ENCODE measurements around the gene DEF6.
A peak's percentile ranks its signal among the peaks of the same experiment; 100 is the strongest.
"Not testable (repeated sequence)": the region's sequence is repeated elsewhere in the genome, so short reads cannot be mapped to it uniquely, and the experiment has no call there.

DEF6 gene

GRCh38 chr6:35310265-35310831 is 12.7 kb downstream of the DEF6 start:
- TF ChIP-seq POLR2A (IDR thresholded peaks at IDR 0.05; ENCODE audit: low read depth, low read length) = no peak
- DNase-seq (ENCODE audit: insufficient read length, low spot score) (no peak), FAIRE-seq (no peak)

DNA sequence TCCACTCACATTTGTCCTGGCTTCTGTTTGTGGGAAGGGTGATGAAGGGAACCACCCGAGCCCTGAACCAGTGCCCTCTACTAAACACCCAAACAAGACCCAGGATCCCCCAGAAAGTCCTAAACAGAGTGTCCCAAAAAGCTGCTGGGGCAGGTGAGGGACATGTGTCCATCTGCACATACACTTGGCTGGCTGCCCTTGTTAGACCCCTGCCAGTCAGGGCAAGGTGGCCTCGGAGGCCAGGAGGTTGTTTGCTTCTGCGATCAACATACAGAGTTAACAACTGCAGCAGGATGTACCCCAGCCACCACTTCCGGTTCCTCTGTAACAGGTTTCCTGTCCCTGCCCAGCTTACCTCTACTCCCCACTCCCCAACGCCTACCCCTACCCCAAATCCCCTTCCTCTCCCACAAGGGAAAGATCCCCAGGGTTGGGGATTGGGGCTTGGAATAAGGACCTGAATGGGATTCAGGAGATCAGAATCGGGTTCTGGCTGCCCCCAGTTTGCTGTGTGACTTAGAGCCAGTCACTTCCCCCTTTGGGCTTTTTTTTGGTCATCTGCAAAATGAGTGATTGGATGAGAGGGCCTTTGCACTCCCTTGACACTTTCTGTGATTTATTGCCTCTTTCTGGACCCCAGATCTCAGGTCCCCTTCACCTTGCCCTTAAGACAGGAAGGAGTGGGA is 13.9 kb downstream of the DEF6 start:
- FAIRE-seq = no peak
- DNase-seq (ENCODE audit: insufficient read length, low spot score) = no peak
- TF ChIP-seq POLR2A (IDR thresholded peaks at IDR 0.05; ENCODE audit: low read depth, low read length) = no peak

- TF ChIP-seq POLR2A (IDR thresholded peaks at IDR 0.05; ENCODE audit: low read depth, low read length) = no peak
- DNase-seq (ENCODE audit: insufficient read length, low spot score) (no peak), FAIRE-seq (no peak)
These were observed 14.6 kb downstream of the DEF6 start for GRCh38 chr6:35312076-35312800.

GRCh38 chr6:35312807-35313206 is 15.2 kb downstream of the DEF6 start:
- no peak for FAIRE-seq
- TF ChIP-seq POLR2A (IDR thresholded peaks at IDR 0.05; ENCODE audit: low read depth, low read length) = no peak
- DNase-seq (ENCODE audit: insufficient read length, low spot score) = no peak

- no peak for DNase-seq (ENCODE audit: insufficient read length, low spot score)
- FAIRE-seq = no peak
- TF ChIP-seq POLR2A (IDR thresholded peaks at IDR 0.05; ENCODE audit: low read depth, low read length) = no peak
These were observed 20.0 kb downstream of the DEF6 start for GRCh38 chr6:35317483-35318195.

DNA sequence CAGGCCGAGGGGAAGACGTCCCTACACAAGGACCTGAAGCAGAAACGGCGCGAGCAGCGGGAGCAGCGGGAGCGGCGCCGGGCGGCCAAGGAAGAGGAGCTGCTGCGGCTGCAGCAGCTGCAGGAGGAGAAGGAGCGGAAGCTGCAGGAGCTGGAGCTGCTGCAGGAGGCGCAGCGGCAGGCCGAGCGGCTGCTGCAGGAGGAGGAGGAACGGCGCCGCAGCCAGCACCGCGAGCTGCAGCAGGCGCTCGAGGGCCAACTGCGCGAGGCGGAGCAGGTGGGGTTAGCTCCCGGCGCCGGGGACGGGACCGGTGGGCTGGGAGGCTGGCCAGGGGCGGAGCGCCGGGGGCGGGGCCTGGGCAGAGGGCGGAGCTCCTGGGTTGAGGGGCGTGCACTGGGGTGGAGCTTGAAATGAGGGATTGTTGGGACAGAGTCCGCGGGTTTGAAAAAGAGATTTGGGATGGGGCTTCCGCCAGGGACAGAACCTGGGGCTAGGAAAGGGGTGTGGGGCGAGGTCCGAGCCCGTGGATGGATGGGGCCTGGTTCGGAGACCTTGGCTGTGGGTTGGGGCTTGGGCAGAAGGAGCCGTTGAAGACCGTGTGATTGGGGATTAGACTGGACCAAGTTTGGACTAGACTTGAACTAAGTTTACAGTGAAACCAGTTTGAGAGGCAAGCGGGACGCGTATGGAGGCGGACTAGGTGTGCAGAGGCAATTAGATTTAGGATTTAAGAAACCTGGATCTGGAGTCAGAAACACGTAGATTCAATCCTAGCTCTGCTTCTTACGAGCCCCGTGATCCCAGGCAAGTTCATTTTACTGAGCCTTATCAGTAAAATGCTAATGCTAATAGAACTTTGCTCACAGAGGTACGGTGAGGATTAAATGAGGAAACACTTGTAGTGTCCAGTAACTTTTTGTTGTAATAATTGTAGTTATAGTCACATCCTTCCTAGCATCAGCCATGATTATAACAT is 20.9 kb downstream of the DEF6 start:
- DNase-seq (ENCODE audit: insufficient read length, low spot score) (peak; percentile 95), FAIRE-seq (peak; percentile 55)
- TF ChIP-seq POLR2A (IDR thresholded peaks at IDR 0.05; ENCODE audit: low read depth, low read length) = peak; percentile 68

GRCh38 chr6:35319346-35320030 is 21.9 kb downstream of the DEF6 start:
- TF ChIP-seq POLR2A (IDR thresholded peaks at IDR 0.05; ENCODE audit: low read depth, low read length) = no peak
- DNase-seq (ENCODE audit: insufficient read length, low spot score) = no peak
- FAIRE-seq = no peak

DNA sequence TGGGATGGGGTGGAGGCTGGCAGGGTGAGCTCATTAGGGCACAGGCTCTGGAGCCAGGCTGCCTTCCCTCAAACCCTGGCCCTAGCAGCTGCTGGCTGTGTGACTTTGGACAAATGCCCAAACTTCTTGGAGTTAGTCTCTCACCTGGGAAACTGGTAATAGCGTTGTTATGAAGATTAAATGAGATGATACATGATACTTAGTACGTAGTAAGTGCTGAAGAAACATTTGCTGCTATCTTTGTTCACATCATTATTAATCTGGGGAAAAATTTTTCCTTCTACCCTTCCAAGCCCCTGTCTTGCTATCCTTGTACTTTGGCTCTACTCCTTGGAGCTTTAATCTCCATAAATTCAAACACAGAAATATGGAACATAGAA is 22.4 kb downstream of the DEF6 start:
- no peak for DNase-seq (ENCODE audit: insufficient read length, low spot score)
- TF ChIP-seq POLR2A (IDR thresholded peaks at IDR 0.05; ENCODE audit: low read depth, low read length) = no peak
- FAIRE-seq = no peak

DNA sequence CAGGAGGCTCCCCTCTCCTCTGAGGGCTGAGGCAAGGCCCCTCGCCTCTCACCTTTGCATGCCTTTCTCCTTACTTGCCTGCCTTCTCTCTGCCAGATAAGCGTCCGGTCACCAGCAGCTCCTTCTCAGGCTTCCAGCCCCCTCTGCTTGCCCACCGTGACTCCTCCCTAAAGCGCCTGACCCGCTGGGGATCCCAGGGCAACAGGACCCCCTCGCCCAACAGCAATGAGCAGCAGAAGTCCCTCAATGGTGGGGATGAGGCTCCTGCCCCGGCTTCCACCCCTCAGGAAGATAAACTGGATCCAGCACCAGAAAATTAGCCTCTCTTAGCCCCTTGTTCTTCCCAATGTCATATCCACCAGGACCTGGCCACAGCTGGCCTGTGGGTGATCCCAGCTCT is 23.5 kb downstream of the DEF6 start:
- no peak for TF ChIP-seq POLR2A (IDR thresholded peaks at IDR 0.05; ENCODE audit: low read depth, low read length)
- no peak for FAIRE-seq
- DNase-seq (ENCODE audit: insufficient read length, low spot score) = no peak

- DNase-seq (ENCODE audit: insufficient read length, low spot score) = peak; percentile 66
- peak; percentile 30 for FAIRE-seq
- TF ChIP-seq POLR2A (IDR thresholded peaks at IDR 0.05; ENCODE audit: low read depth, low read length) = no peak
These were observed 29.9 kb downstream of the DEF6 start for GRCh38 chr6:35327349-35328027.

DNA sequence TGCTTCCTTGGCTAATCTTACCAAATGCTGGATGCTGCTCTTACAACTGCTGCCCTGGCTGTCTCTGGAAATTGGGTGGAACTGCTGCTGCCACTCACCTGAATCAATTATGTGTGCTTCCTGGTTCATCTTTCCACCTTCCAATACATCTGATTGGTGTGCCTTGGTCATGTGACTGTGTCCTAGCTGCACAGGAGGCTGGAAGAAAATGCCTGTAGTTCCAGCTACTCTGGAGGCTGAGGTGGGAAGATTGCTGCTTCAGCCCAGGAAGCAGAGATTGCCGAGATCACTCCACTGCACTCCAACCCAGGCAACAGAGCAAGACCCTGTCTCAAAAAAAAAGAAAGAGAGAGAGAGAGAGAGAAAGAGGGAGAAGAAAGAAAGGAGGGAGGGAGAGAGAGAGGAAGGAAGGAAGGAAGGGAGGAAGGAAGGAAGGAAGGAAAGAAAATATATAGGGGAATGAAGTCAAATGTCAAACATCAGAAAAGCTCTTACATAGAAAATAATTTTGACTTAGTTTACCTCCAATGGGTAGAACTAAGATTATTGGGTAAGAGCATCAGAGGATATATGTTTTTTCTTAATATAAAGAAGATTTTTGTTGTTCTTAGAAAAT is 30.6 kb downstream of the DEF6 start:
- no peak for FAIRE-seq
- no peak for DNase-seq (ENCODE audit: insufficient read length, low spot score)
- TF ChIP-seq POLR2A (IDR thresholded peaks at IDR 0.05; ENCODE audit: low read depth, low read length) = no peak

DNA sequence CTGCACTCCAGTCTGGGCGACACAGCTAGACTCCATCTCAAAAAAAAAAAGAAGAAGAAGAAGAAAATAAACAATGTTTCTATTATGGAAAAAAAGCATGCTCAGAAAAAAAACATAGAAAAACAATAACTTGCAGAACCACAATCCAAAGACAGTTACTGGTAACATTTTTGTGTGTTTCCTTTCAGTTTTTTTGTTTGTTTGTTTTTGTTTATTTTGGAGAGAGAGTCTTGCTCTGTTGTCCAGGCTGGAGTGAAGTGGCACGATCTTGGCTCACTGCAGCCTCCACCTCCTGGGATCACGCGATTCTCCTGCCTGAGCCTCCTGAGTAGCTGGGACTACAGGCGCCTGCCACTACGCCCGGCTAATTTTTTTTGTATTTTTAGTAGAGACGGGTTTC is 31.3 kb downstream of the DEF6 start:
- DNase-seq (ENCODE audit: insufficient read length, low spot score); FAIRE-seq: not testable (repeated sequence)
